ENCODE measurements around the gene ENPP7. TPM values are rescaled to one million over a fixed set of nuclear protein-coding genes. Genes with fewer than 3 reads are reported as not detected.

ENPP7 gene
- total RNA-seq, 4 donors from 2014 or later, result not detected

GRCh38 chr17:79784353-79785016, 53.7 kb downstream of the ENPP7 start:
- TF ChIP-seq POLR2A (IDR thresholded peaks at IDR 0.05), result no peak
- no peak for TF ChIP-seq CTCF (IDR thresholded peaks at IDR 0.05)
- no peak overlapping the region for H3K4me3 ChIP-seq (ENCODE audit: low read depth, poor library complexity, severe bottlenecking)
- DNase-seq (ENCODE audit: low spot score in 2 of 2), result no peak
- WGBS, 2 donors, result 89 to 95% methylated on average over 21 to 24 of the region's 31 CpGs
- intact Hi-C loops (cut with DNase I; ENCODE audit: low total_unique reads), result no loop called here

GRCh38 chr17:79785017-79785899, 54.5 kb downstream of the ENPP7 start:
- WGBS, 2 donors, result 91 to 96% methylated on average over 17 of the region's 17 CpGs
- no peak overlapping the region for H3K4me3 ChIP-seq (ENCODE audit: low read depth, poor library complexity, severe bottlenecking)
- intact Hi-C loops (cut with DNase I; ENCODE audit: low total_unique reads), result no loop called here
- TF ChIP-seq CTCF (IDR thresholded peaks at IDR 0.05) (no peak), POLR2A (IDR thresholded peaks at IDR 0.05) (no peak)
- no peak for DNase-seq (ENCODE audit: low spot score in 2 of 2)

- H3K4me3 ChIP-seq (ENCODE audit: low read depth, poor library complexity, severe bottlenecking), result no peak overlapping the region
- intact Hi-C loops (cut with DNase I; ENCODE audit: low total_unique reads), result no loop called here
- WGBS, 2 donors, result 90% methylated on average over 13 to 15 of the region's 15 CpGs
- no peak for DNase-seq (ENCODE audit: low spot score in 2 of 2)
- TF ChIP-seq POLR2A (IDR thresholded peaks at IDR 0.05), result no peak
- TF ChIP-seq CTCF (IDR thresholded peaks at IDR 0.05), result no peak
Measured at GRCh38 chr17:79785900-79786810, 55.4 kb downstream of the ENPP7 start.

- no peak for DNase-seq (ENCODE audit: low spot score in 2 of 2)
- no peak overlapping the region for H3K4me3 ChIP-seq (ENCODE audit: low read depth, poor library complexity, severe bottlenecking)
- no peak for TF ChIP-seq CTCF (IDR thresholded peaks at IDR 0.05)
- no peak for TF ChIP-seq POLR2A (IDR thresholded peaks at IDR 0.05)
- 54 to 71% methylated on average over 10 to 12 of the region's 12 CpGs for WGBS, 2 donors
- intact Hi-C loops (cut with DNase I; ENCODE audit: low total_unique reads), result no loop called here
Measured at GRCh38 chr17:79786930-79787643, 56.3 kb downstream of the ENPP7 start.

- H3K4me3 ChIP-seq (ENCODE audit: low read depth, poor library complexity, severe bottlenecking), result no peak overlapping the region
- DNase-seq (ENCODE audit: low spot score in 2 of 2), result no peak
- intact Hi-C loops (cut with DNase I; ENCODE audit: low total_unique reads), result no loop called here
- WGBS, 2 donors, result 71 to 79% methylated on average over 5 of the region's 5 CpGs
- no peak for TF ChIP-seq POLR2A (IDR thresholded peaks at IDR 0.05)
Measured at GRCh38 chr17:79788455-79788854, 57.7 kb downstream of the ENPP7 start.

Data from lower leg skin (tissue), 4 donors.